ENCODE data around the gene WDR87.

GRCh38 chr19:37941782-37942515, 35.6 kb upstream of the WDR87 start:
- no peak for TF ChIP-seq POLR2AphosphoS5 (IDR thresholded peaks at IDR 0.05; ENCODE audit: low read depth, low read length)
- TF ChIP-seq REST (IDR thresholded peaks at IDR 0.05; ENCODE audit: insufficient read depth in 1 of 2, low read depth in 2 of 2, low read length in 2 of 2) = no peak
- no peak for TF ChIP-seq TAF1 (IDR thresholded peaks at IDR 0.05; ENCODE audit: borderline replicate concordance, insufficient read depth, low read length)
